ENCODE measurements around the gene PTPRR. TPM values are rescaled to one million over a fixed set of nuclear protein-coding genes. Genes with fewer than 3 reads are reported as not detected.

The PTPRR gene
- total and polyA plus RNA-seq, 2 of the 4 experiments (the other 2 are of a cell fraction) = 0.18 to 0.21 TPM

DNA sequence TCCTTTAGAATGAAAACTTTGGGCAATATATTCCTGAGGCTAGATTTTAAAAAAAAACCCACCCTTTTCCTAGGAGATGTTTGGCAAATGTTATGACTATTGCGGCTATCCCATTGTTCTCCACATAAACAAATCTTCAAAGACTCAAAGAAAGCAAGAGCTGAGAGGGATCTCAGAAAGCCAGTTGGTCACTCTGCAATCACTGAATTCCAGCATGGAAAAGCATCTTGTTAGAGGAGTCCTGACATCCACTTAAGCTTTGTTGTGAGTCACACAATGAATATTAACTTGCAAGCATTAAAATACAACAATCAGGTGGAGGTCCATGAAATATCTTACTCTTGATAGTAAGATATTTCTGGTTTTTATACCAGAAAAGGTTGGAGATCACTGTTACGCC, 272.3 kb downstream of the PTPRR start:
- Histone ChIP-seq H2AK5ac (ENCODE audit: low read depth, low read length) (peak overlapping the region; percentile 66; the same call in 1 of the 2 replicates), H3K56ac (ENCODE audit: extremely low read depth, insufficient read depth, low read length) (0 out of 2 replicates have a peak overlapping the region, but pooled peaks have one; percentile 16), H3K9ac (ENCODE audit: low read depth, low read length) (no peak overlapping the region), H4K8ac (ENCODE audit: low read depth in 2 of 2, low read length in 2 of 2) (peak overlapping the region in 1 of 2 experiments; percentile 72; a peak in 2 of 4 replicates), H4K91ac (ENCODE audit: insufficient read depth, low read depth, low read length) (0 out of 2 replicates have a peak overlapping the region, but pooled peaks have one; percentile 17), H3K27ac (ENCODE audit: insufficient read depth, low read length) (no peak overlapping the region), H3K18ac (ENCODE audit: low read depth, low read length) (peak overlapping the region; percentile 55; the same call in 1 of the 2 replicates), H2AK9ac (replicated peaks; ENCODE audit: low read depth, low read length, poor library complexity) (no peak overlapping the region), H2BK20ac (ENCODE audit: low read depth, low read length) (peak overlapping the region; percentile 88), H3K4ac (ENCODE audit: low read depth, low read length) (peak overlapping the region; percentile 68; the same call in 1 of the 2 replicates), H4K20me1 (ENCODE audit: insufficient read depth, low read length) (no peaks in the 10 kb centered on the region), H4K5ac (ENCODE audit: low read depth, low read length) (peak overlapping the region; percentile 5; the same call in 1 of the 2 replicates), H3K14ac (replicated peaks; ENCODE audit: low read depth, low read length) (peak overlapping the region; percentile 60), H3K9me1 (ENCODE audit: insufficient read depth, low read length) (no peaks in the 10 kb centered on the region), H3K9me3 (ENCODE audit: control insufficient read depth, insufficient read depth, low read length) (no peaks in the 10 kb centered on the region), H3K4me1 (ENCODE audit: control insufficient read depth, insufficient read depth, low read length) (peaks cover 5% of the 10 kb centered on the region), H3K23ac (ENCODE audit: low read depth, low read length) (peak overlapping the region; percentile 82; the same call in 1 of the 2 replicates), H3K79me1 (ENCODE audit: low read depth in 1 of 2, low read length in 2 of 2) (no peaks in the 10 kb centered on the region), H2BK15ac (ENCODE audit: low read depth, low read length) (peak overlapping the region; percentile 62; the same call in 1 of the 3 replicates), H2BK120ac (ENCODE audit: low read depth, low read length) (peak overlapping the region; percentile 83), H3K4me3 (ENCODE audit: insufficient read depth, low read depth, low read length) (no peak overlapping the region), H3K36me3 (ENCODE audit: control insufficient read depth, insufficient read depth, low read length) (no peaks in the 10 kb centered on the region), H2AFZ (replicated peaks; ENCODE audit: low read length, poor library complexity) (no peak overlapping the region), H3K27me3 (ENCODE audit: control insufficient read depth, insufficient read depth, low read length) (no peaks in the 10 kb centered on the region), H2BK5ac (ENCODE audit: low read depth, low read length, poor library complexity, severe bottlenecking) (peak overlapping the region; percentile 59), H3K4me2 (ENCODE audit: low read depth, low read length) (peak overlapping the region; percentile 6; the same call in 1 of the 2 replicates)
- TF ChIP-seq, protein P1, sequence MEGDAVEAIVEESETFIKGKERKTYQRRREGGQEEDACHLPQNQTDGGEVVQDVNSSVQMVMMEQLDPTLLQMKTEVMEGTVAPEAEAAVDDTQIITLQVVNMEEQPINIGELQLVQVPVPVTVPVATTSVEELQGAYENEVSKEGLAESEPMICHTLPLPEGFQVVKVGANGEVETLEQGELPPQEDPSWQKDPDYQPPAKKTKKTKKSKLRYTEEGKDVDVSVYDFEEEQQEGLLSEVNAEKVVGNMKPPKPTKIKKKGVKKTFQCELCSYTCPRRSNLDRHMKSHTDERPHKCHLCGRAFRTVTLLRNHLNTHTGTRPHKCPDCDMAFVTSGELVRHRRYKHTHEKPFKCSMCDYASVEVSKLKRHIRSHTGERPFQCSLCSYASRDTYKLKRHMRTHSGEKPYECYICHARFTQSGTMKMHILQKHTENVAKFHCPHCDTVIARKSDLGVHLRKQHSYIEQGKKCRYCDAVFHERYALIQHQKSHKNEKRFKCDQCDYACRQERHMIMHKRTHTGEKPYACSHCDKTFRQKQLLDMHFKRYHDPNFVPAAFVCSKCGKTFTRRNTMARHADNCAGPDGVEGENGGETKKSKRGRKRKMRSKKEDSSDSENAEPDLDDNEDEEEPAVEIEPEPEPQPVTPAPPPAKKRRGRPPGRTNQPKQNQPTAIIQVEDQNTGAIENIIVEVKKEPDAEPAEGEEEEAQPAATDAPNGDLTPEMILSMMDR (conservative IDR thresholded peaks at IDR 0.05; ENCODE audit: low read depth, low read length) = no peak
- TF ChIP-seq CEBPB (IDR thresholded peaks at IDR 0.05; ENCODE audit: low read depth, low read length) (no peak), NFE2L2 (IDR thresholded peaks at IDR 0.05; ENCODE audit: low read depth, low read length) (no peak)
- in situ Hi-C loops (cut with MboI; ENCODE audit: low sequenced_read_pairs) = no loop called here
- no TSS peak for BruUV-seq (replicated peaks)
- dilution Hi-C loops (cut with HindIII; ENCODE audit: low sequenced_read_pairs, unreplicated experiment) = no loop called here
- no CpG with 5 or more reads among the region's 2 CpGs for WGBS, 2 experiments (ENCODE audit: extremely low coverage in 2 of 2, insufficient read length in 1 of 2)
- intact Hi-C loops (cut with micrococcal nuclease) = no loop called here
- CTCF ChIA-PET = no interaction called here
- DNase-seq (peak; percentile 43), ATAC-seq (ENCODE audit: low read depth) (no peak)
- POLR2A ChIA-PET (ENCODE audit: unreplicated experiment) = no interaction called here

Data from IMR-90 (cell line).